HEK293 (cell line): ENCODE measurements around the gene WDR7.
A peak's percentile ranks its signal among the peaks of the same experiment; 100 is the strongest.

Source experiments
- CTCF ChIA-PET: fragments of 350-600 bp; formaldehyde crosslinking; extraction: SDS; loops from one replicate; lab custom pipeline; 2021; ENCODE audit warnings: antibody characterized with exemption; lab: Yijun Ruan, JAX
- POLR2A ChIA-PET: fragments of 300-600 bp; formaldehyde crosslinking; extraction: SDS; loops from one replicate; lab custom pipeline; 2020; ENCODE audit warnings: antibody characterized with exemption, inconsistent platforms; lab: Yijun Ruan, JAX
- H3K27ac ChIP-seq: fragments of 200-500 bp; sonication (Bioruptor generic); 2 replicates; pipeline ENCODE4 v1.5.1; 2014; ENCODE audit warnings: low read depth, low read length, control low read depth, inconsistent platforms; ENCODE audit errors: extremely low read depth
- H3K36me3 ChIP-seq, 2 experiments: fragments of 200-500 bp in 1 of 2; sonication (Bioruptor generic) in 1 of 2; 1 replicate in 1 of 2; 2 replicates in 1 of 2; pipeline ENCODE4 v1.5.1; 2014 to 2017; ENCODE audit warnings: inconsistent platforms in 2 of 2, low read length in 2 of 2; ENCODE audit not compliant: control insufficient read depth in 2 of 2, insufficient read depth in 1 of 2
- H3K4me1 ChIP-seq: fragments of 200-500 bp; sonication (Bioruptor generic); 2 replicates; pipeline ENCODE4 v1.5.1; 2014; ENCODE audit warnings: mild to moderate bottlenecking, low read length, inconsistent platforms; ENCODE audit not compliant: control insufficient read depth, insufficient read depth
- H3K4me3 ChIP-seq: 2 replicates; pipeline ENCODE4 v1.5.1; 2011; ENCODE audit warnings: low read depth, mild to moderate bottlenecking, control low read depth, low read length, moderate library complexity
- H3K9me3 ChIP-seq: fragments of 200-500 bp; sonication (Bioruptor generic); 2 replicates; pipeline ENCODE4 v1.5.1; 2014; ENCODE audit warnings: low read depth, low read length, inconsistent platforms; ENCODE audit not compliant: control insufficient read depth, insufficient read depth
- BCL11A ChIP-seq: fragments of 450-650 bp; formaldehyde crosslinking; IDR thresholded peaks from 2 replicates; pipeline ENCODE4 v1.5.1; 2016; ENCODE audit warnings: low read depth, missing biosample characterization, missing genetic modification characterization
- FEZF1 ChIP-seq: fragments of 450-650 bp; formaldehyde crosslinking; IDR thresholded peaks from 2 replicates; pipeline ENCODE4 v1.5.1; 2016; ENCODE audit warnings: missing biosample characterization, missing genetic modification characterization
- GLI4 ChIP-seq: fragments of 450-650 bp; formaldehyde crosslinking; IDR thresholded peaks from 2 replicates; pipeline ENCODE4 v1.5.1; 2016; ENCODE audit warnings: missing biosample characterization, missing genetic modification characterization
- OSR2 ChIP-seq: fragments of 450-650 bp; formaldehyde crosslinking; IDR thresholded peaks from 2 replicates; pipeline ENCODE4 v1.5.1; 2016; ENCODE audit warnings: missing biosample characterization, missing genetic modification characterization
- PRDM6 ChIP-seq: fragments of 450-650 bp; formaldehyde crosslinking; IDR thresholded peaks from 2 replicates; pipeline ENCODE4 v1.5.1; 2017; ENCODE audit warnings: missing biosample characterization, missing genetic modification characterization
- TCF7L2 ChIP-seq: IDR thresholded peaks from 2 replicates; pipeline ENCODE4 v1.6.1; 2011; ENCODE audit warnings: low read depth, mild to moderate bottlenecking, inconsistent platforms, low read length, moderate library complexity, borderline replicate concordance
- YY1 ChIP-seq: fragments of 450-650 bp; formaldehyde crosslinking; IDR thresholded peaks from 2 replicates; pipeline ENCODE4 v1.5.1; 2018; ENCODE audit warnings: missing biosample characterization, missing genetic modification characterization
- YY2 ChIP-seq: fragments of 450-650 bp; formaldehyde crosslinking; IDR thresholded peaks from 2 replicates; pipeline ENCODE4 v1.5.1; 2016; ENCODE audit warnings: missing biosample characterization, missing genetic modification characterization
- ZBTB49 ChIP-seq: fragments of 450-650 bp; formaldehyde crosslinking; IDR thresholded peaks from 2 replicates; pipeline ENCODE4 v1.5.1; 2016; ENCODE audit warnings: missing biosample characterization, missing genetic modification characterization, low read depth
- ZFP37 ChIP-seq: fragments of 450-650 bp; formaldehyde crosslinking; IDR thresholded peaks from 2 replicates; pipeline ENCODE4 v1.5.1; 2016; ENCODE audit warnings: missing biosample characterization, missing genetic modification characterization
- ZNF148 ChIP-seq: fragments of 450-650 bp; formaldehyde crosslinking; IDR thresholded peaks from 2 replicates; pipeline ENCODE4 v1.5.0; 2017; ENCODE audit warnings: missing biosample characterization, missing genetic modification characterization, borderline replicate concordance
- ZNF19 ChIP-seq: fragments of 450-650 bp; formaldehyde crosslinking; IDR thresholded peaks from 2 replicates; pipeline ENCODE4; 2016; ENCODE audit warnings: missing biosample characterization, missing genetic modification characterization, low read depth
- ZNF2 ChIP-seq: fragments of 450-650 bp; formaldehyde crosslinking; IDR thresholded peaks from 2 replicates; pipeline ENCODE4 v1.5.1; 2016; ENCODE audit warnings: missing biosample characterization, missing genetic modification characterization
- ZNF23 ChIP-seq: fragments of 450-650 bp; formaldehyde crosslinking; IDR thresholded peaks from 2 replicates; pipeline ENCODE4 v1.5.1; 2016; ENCODE audit warnings: missing biosample characterization, missing genetic modification characterization, borderline replicate concordance
- ZNF239 ChIP-seq: fragments of 450-650 bp; formaldehyde crosslinking; IDR thresholded peaks from 2 replicates; pipeline ENCODE4 v1.5.1; 2016; ENCODE audit warnings: missing biosample characterization, missing genetic modification characterization
- ZNF416 ChIP-seq: fragments of 450-650 bp; formaldehyde crosslinking; IDR thresholded peaks from 2 replicates; pipeline ENCODE4 v1.5.1; 2016; ENCODE audit warnings: missing biosample characterization, missing genetic modification characterization
- ZNF473 ChIP-seq: fragments of 450-650 bp; formaldehyde crosslinking; IDR thresholded peaks from 2 replicates; pipeline ENCODE4 v1.5.1; 2017; ENCODE audit warnings: missing biosample characterization, missing genetic modification characterization
- ZNF529 ChIP-seq: fragments of 450-650 bp; formaldehyde crosslinking; IDR thresholded peaks from 2 replicates; pipeline ENCODE4 v1.5.1; 2017; ENCODE audit warnings: missing genetic modification characterization, missing biosample characterization; ENCODE audit not compliant: insufficient replicate concordance
- ZNF530 ChIP-seq: fragments of 450-650 bp; formaldehyde crosslinking; IDR thresholded peaks from 2 replicates; pipeline ENCODE4 v1.5.1; 2016; ENCODE audit warnings: low read depth, missing biosample characterization, missing genetic modification characterization
- ZNF544 ChIP-seq: fragments of 450-650 bp; formaldehyde crosslinking; IDR thresholded peaks from 2 replicates; pipeline ENCODE4 v1.5.0; 2017; ENCODE audit warnings: missing biosample characterization, missing genetic modification characterization
- ZNF558 ChIP-seq: fragments of 450-650 bp; formaldehyde crosslinking; IDR thresholded peaks from 2 replicates; pipeline ENCODE4 v1.5.1; 2016; ENCODE audit warnings: missing biosample characterization, missing genetic modification characterization
- ZNF561 ChIP-seq: fragments of 450-650 bp; IDR thresholded peaks from 2 replicates; pipeline ENCODE4 v1.5.1; 2018; ENCODE audit warnings: missing biosample characterization, missing genetic modification characterization, borderline replicate concordance
- ZNF623 ChIP-seq: fragments of 450-650 bp; formaldehyde crosslinking; IDR thresholded peaks from 2 replicates; pipeline ENCODE4 v1.5.1; 2016; ENCODE audit warnings: missing biosample characterization, missing genetic modification characterization
- ZNF658 ChIP-seq: fragments of 450-650 bp; formaldehyde crosslinking; IDR thresholded peaks from 2 replicates; pipeline ENCODE4; 2016; ENCODE audit warnings: missing biosample characterization, missing genetic modification characterization
- ZNF704 ChIP-seq: fragments of 450-650 bp; formaldehyde crosslinking; IDR thresholded peaks from 2 replicates; pipeline ENCODE4 v1.5.1; 2016; ENCODE audit warnings: missing biosample characterization, missing genetic modification characterization
- ZNF768 ChIP-seq: fragments of 450-650 bp; formaldehyde crosslinking; IDR thresholded peaks from 2 replicates; pipeline ENCODE4 v1.5.1; 2018; ENCODE audit warnings: missing biosample characterization, mild to moderate bottlenecking, missing genetic modification characterization
- ZNF785 ChIP-seq: fragments of 450-650 bp; formaldehyde crosslinking; IDR thresholded peaks from 2 replicates; pipeline ENCODE4 v1.5.1; 2016; ENCODE audit warnings: missing biosample characterization, missing genetic modification characterization
- ZNF843 ChIP-seq: fragments of 450-650 bp; formaldehyde crosslinking; IDR thresholded peaks from 2 replicates; pipeline ENCODE4 v1.5.1; 2016; ENCODE audit warnings: missing biosample characterization, missing genetic modification characterization
- ZXDB ChIP-seq: fragments of 450-650 bp; formaldehyde crosslinking; IDR thresholded peaks from 2 replicates; pipeline ENCODE4 v1.5.1; 2016; ENCODE audit warnings: missing biosample characterization, missing genetic modification characterization
- TF ChIP-seq, protein P1 (sequence below): fragments of 450-650 bp; formaldehyde crosslinking; IDR thresholded peaks from 2 replicates; pipeline ENCODE4 v1.5.1; 2016; ENCODE audit warnings: missing biosample characterization, missing genetic modification characterization

WDR7 gene

DNA sequence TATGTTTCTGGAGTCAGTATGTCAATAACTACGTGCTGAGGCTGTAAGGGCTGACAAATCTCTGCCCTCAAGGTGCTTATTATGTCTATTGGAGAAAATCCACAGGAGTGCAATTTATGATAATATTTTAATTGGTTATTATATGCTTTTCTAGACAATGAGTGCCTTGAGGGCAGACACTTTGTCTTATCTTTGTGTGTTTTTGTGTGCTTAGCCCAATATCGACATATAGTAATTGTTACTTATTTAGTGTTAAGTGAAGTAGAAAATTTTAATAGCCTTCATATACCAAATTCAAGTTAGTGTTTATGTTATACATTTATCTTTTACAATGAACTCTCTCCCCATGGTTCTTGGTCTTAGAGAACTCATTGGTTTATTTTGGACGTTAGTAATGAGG, 118.9 kb downstream of the WDR7 start (continued):
- no peak for TF ChIP-seq ZBTB49 (tag by site-specific recombination)
- TF ChIP-seq YY1 (tag by site-specific recombination) = no peak
- no peak for TF ChIP-seq ZNF658 (tag by site-specific recombination)
- no peak for TF ChIP-seq ZXDB (tag by site-specific recombination)
- 0 out of 2 replicates have a peak, but pooled peaks have one; percentile 38 for TF ChIP-seq FEZF1 (tag by site-specific recombination)
- TF ChIP-seq ZNF544 = no peak
- no peak for TF ChIP-seq ZNF623
- TF ChIP-seq OSR2 (tag by site-specific recombination) = peak; percentile 30; the same call in 1 of the 2 replicates
- TF ChIP-seq TCF7L2 = peak; percentile 53; the same call in 1 of the 2 replicates
- no peak for TF ChIP-seq ZNF473 (tag by site-specific recombination)
- no peak for TF ChIP-seq ZNF23 (tag by site-specific recombination)
- TF ChIP-seq, protein P1, sequence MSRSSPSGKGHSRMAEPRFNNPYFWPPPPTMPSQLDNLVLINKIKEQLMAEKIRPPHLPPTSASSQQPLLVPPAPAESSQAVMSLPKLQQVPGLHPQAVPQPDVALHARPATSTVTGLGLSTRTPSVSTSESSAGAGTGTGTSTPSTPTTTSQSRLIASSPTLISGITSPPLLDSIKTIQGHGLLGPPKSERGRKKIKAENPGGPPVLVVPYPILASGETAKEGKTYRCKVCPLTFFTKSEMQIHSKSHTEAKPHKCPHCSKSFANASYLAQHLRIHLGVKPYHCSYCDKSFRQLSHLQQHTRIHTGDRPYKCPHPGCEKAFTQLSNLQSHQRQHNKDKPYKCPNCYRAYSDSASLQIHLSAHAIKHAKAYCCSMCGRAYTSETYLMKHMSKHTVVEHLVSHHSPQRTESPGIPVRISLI = no peak
- no peak for TF ChIP-seq ZNF704 (tag by site-specific recombination)
- 0 out of 2 replicates have a peak, but pooled peaks have one; percentile 41 for TF ChIP-seq ZNF843 (tag by site-specific recombination)
- TF ChIP-seq ZFP37 = no peak
- TF ChIP-seq GLI4 (tag by site-specific recombination) = no peak
- no peak for TF ChIP-seq ZNF530
- TF ChIP-seq ZNF558 (tag by site-specific recombination) = no peak
- TF ChIP-seq, all 188 proteins: peak for 7

GRCh38 chr18:56770873-56771272, 119.7 kb downstream of the WDR7 start:
- ChIA-PET POLR2A (no interaction called here), CTCF (interaction anchor here (0.7 kb wide), 1 partner anchor 97 kb away, joined by 4 read pairs; no protein-coding TSS in a partner anchor)
- Histone ChIP-seq H3K27ac (no peak overlapping the region), H3K36me3 (no peaks in the 10 kb centered on the region), H3K4me3 (no peak overlapping the region), H3K9me3 (no peaks in the 10 kb centered on the region), H3K4me1 (no peaks in the 10 kb centered on the region; the same call in 1 of the 2 replicates)
- TF ChIP-seq YY2 (tag by site-specific recombination) (no peak), ZNF529 (tag by site-specific recombination) (no peak), ZNF623 (no peak), PRDM6 (tag by site-specific recombination) (no peak), ZNF561 (tag by site-specific recombination) (no peak), ZNF19 (tag by site-specific recombination) (no peak), ZNF785 (tag by site-specific recombination) (no peak), ZNF148 (tag by site-specific recombination) (no peak), ZNF558 (tag by site-specific recombination) (no peak), ZNF239 (no peak), BCL11A (tag by site-specific recombination) (no peak), ZNF416 (tag by site-specific recombination) (no peak), ZNF2 (tag by site-specific recombination) (no peak), ZNF768 (tag by site-specific recombination) (no peak)
- TF ChIP-seq, protein P1 = no peak
